Testis (tissue), 2 donors: ENCODE results near the gene SEC24D.

Source experiments
- CTCF ChIP-seq, 3 experiments: fragments of 450-650 bp in 2 of 3; fragments of 200-600 bp in 1 of 3; sonication (generic) in 1 of 3; IDR thresholded peaks; one replicate each; pipeline ENCODE4 v1.5.1; 2016 to 2019; ENCODE audit warnings: antibody characterized with exemption in 3 of 3, mild to moderate bottlenecking in 2 of 3, moderate library complexity in 1 of 3
- POLR2A ChIP-seq: fragments of 450-650 bp; IDR thresholded peaks from one replicate; pipeline ENCODE4 v1.6.1; 2017; ENCODE audit warnings: antibody characterized with exemption, mild to moderate bottlenecking, moderate library complexity

DNA sequence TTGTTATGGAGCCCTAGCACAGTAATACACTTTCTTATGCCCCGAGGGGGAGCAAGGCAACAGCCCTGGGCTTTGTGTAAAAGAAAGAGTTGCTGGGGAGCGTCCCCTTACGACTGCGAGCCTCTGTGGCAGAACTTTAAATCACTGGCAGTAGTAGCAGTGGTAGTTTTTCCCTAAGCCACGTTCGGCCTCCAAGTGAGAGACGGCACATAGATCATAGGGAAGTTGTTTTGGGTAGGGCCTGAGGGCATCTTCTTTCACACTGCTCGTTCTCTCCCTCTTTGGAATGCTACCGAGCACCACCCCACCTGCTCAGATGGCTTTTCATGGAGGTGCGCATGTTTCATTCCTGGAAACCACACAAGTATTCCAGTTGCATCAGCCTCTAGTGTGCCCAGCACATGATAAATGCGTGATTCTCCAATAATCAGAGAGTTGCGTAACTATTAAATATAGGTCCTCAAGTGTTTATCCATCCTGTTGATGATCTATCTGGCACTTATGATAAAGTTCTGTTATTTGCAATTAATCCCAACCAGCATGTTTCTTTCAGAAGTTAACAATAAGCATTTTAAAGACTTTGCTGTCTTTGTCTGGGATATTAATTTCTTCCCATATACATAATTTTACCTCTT, 45.7 kb upstream of the SEC24D start:
- TF ChIP-seq CTCF (IDR thresholded peaks at IDR 0.05): no peak
- no peak for TF ChIP-seq POLR2A
